Adrenal gland (tissue), 12 donors: ENCODE results near the gene UGP2. TPM values are rescaled to one million over a fixed set of nuclear protein-coding genes. Genes with fewer than 3 reads are reported as not detected.

Experiments used
- DNase-seq, 7 donors: peaks; one replicate each; pipeline ENCODE4 v3.0.0-alpha.2; 2019 to 2020
- H3K27ac ChIP-seq, 5 donors: fragments of 200-600 bp; sonication (generic) in 4 of 5; 1 replicate in 3 of 5; 2 replicates in 2 of 5; pipeline versions ENCODE4 v1.5.1 to v1.8.0; 2016 to 2020; ENCODE audit warnings: mild to moderate bottlenecking in 1 of 5
- H3K27me3 ChIP-seq: fragments of 200-600 bp; 2 replicates; pipeline ENCODE4 v1.8.0; 2021
- H3K36me3 ChIP-seq, 2 donors: fragments of 200-600 bp; replicated peaks in 1 of 2; 1 replicate in 1 of 2; 2 replicates in 1 of 2; pipeline versions ENCODE4 v1.5.1 to v1.8.0; 2018 to 2022
- H3K4me1 ChIP-seq, 2 donors: fragments of 200-600 bp; replicated peaks in 1 of 2; 1 replicate in 1 of 2; 2 replicates in 1 of 2; pipeline versions ENCODE4 v1.5.1 to v1.8.0; 2018 to 2021
- H3K4me3 ChIP-seq, 4 donors: fragments of 200-600 bp; sonication (generic) in 3 of 4; one replicate each; pipeline ENCODE4 v1.5.1; 2016 to 2018
- H3K9me3 ChIP-seq, 3 donors: fragments of 200-600 bp; sonication (generic) in 1 of 3; replicated peaks in 1 of 3; 1 replicate in 2 of 3; 2 replicates in 1 of 3; pipeline versions ENCODE4 v1.5.1 to v1.8.0; 2016 to 2021
- POLR2A ChIP-seq, 2 donors: fragments of 450-650 bp; IDR thresholded peaks; one replicate each; pipeline ENCODE4 v1.6.1; 2017; ENCODE audit warnings: antibody characterized with exemption in 2 of 2, mild to moderate bottlenecking in 2 of 2, moderate library complexity in 1 of 2
- WGBS, 4 donors: extraction: QIAGEN DNeasy Blood & Tissue Kit in 2 of 4; methylation state at CpG; one replicate each; pipeline versions ENCODE4 v1.1.5 to v1.1.7; 2013 to 2017; 5-methylcytosine and 5-hydroxymethylcytosine counted together
- intact Hi-C, 2 donors: fragments of 100-400 bp; cut with DNase I; formaldehyde crosslinking; loops; one replicate each; pipeline versions ENCODE4 v1.14.1 to v1.15.0; 2022 to 2023
- polyA plus RNA-seq, 3 donors: library from polyadenylated mRNA; stranded (reverse); fragments of 200-250 nt in 2 of 3; fragments of 350-450 nt in 1 of 3; fragmentation: Illumina TruSeq in 1 of 3; extraction: RNeasy Lipid Tissue Mini Kit (QIAGEN cat#74804) in 1 of 3; gene quantifications; one replicate each; pipeline ENCODE4 v1.2.3, GENCODE V29; 2013 to 2014
- total RNA-seq, 9 donors: library from RNA; depleted of rRNA in 4 of 9; stranded (reverse); fragments of >200 nt in 4 of 9; fragments of 120-200 nt in 1 of 9; fragmentation: NEBNext Ultra II Directional in 1 of 9; extraction: Animal tissue kit (Norgen Biotek cat#: 25700) in 1 of 9; gene quantifications; one replicate each; pipeline versions ENCODE4 v1.1.0 to v1.2.4, GENCODE V29; 2013 to 2023
- TF ChIP-seq, protein P1 (sequence below), 6 experiments: fragments of 450-650 bp in 4 of 6; fragments of 200-600 bp in 2 of 6; sonication (generic) in 1 of 6; IDR thresholded peaks; 1 replicate in 5 of 6; 2 replicates in 1 of 6; pipeline versions ENCODE4 v1.5.1 to v1.8.0; 2016 to 2021; ENCODE audit warnings: antibody characterized with exemption in 6 of 6, mild to moderate bottlenecking in 2 of 6, moderate library complexity in 1 of 6
- donor health status: healthy with polysubstance abuse.
- donor health status: Bipolar disorder and iron deficiency.
- donor health status: DM: yes; HTN: yes; CAD: no.
- donor health status: DM: no; HTN: no; CAD: no.
- donor health status: DM: no; HTN: no; CAD: no.
- donor health status: DM: yes; HTN: yes; CAD: no.

UGP2 gene
- total and polyA plus RNA-seq, 12 donors, result 62.4 to 301 (median 106) TPM

DNA sequence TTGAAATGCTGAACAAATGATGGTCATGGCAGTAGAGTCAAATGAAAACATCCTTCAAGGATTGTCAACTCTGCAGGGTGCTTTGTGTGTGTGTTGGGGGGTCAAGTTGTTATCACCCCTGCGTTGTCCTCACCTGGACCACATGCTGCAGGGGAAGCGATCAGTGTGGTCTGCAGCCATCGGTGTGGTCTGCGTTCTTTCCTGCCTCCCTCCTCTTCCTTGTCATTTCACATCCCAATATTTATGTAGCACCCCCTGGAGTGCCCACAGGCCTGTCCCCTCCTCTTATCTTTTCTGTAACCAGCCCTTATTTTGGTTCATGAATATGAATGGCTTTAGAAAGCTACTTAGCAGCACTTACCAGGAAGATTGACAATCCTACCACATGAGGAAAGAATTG lies 38.9 kb downstream of the UGP2 start:
- intact Hi-C loops, result no loop called here
- H3K9me3 ChIP-seq, result no peaks in the 10 kb centered on the region
- H3K4me3 ChIP-seq, result no peak overlapping the region
- H3K36me3 ChIP-seq, result peaks cover 0 to 22% of the 10 kb centered on the region in 2 donors
- no peak for DNase-seq
- no peaks in the 10 kb centered on the region for H3K4me1 ChIP-seq
- no peak for TF ChIP-seq POLR2A (IDR thresholded peaks at IDR 0.05)
- TF ChIP-seq, protein P1, sequence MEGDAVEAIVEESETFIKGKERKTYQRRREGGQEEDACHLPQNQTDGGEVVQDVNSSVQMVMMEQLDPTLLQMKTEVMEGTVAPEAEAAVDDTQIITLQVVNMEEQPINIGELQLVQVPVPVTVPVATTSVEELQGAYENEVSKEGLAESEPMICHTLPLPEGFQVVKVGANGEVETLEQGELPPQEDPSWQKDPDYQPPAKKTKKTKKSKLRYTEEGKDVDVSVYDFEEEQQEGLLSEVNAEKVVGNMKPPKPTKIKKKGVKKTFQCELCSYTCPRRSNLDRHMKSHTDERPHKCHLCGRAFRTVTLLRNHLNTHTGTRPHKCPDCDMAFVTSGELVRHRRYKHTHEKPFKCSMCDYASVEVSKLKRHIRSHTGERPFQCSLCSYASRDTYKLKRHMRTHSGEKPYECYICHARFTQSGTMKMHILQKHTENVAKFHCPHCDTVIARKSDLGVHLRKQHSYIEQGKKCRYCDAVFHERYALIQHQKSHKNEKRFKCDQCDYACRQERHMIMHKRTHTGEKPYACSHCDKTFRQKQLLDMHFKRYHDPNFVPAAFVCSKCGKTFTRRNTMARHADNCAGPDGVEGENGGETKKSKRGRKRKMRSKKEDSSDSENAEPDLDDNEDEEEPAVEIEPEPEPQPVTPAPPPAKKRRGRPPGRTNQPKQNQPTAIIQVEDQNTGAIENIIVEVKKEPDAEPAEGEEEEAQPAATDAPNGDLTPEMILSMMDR (IDR thresholded peaks at IDR 0.05), result no peak
- H3K27ac ChIP-seq, result no peak overlapping the region
- H3K27me3 ChIP-seq, result no peaks in the 10 kb centered on the region
- 66 to 72% (median 71%) methylated on average over 4 of the region's 4 CpGs for WGBS, 4 donors

DNA sequence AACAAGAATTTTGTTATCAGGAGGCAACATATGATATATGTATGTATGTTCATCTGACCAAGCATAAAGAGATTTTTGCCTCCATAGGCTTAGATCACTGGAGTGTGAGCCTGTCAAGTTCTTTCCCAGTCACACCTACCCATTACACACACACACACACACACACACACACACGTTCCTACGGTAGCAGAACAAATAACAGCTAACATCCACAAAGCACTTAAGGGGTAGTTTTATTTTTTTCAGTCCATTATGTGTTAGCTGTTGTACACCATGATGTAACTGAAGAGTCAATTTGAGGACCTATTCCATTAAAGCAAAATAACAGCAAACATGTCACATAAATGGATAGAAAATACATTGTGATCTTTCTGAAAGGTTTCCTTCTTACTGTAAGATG lies 39.5 kb downstream of the UGP2 start:
- intact Hi-C loops, result no loop called here
- TF ChIP-seq POLR2A (IDR thresholded peaks at IDR 0.05), result no peak
- TF ChIP-seq, protein P1 (IDR thresholded peaks at IDR 0.05), result no peak

DNA sequence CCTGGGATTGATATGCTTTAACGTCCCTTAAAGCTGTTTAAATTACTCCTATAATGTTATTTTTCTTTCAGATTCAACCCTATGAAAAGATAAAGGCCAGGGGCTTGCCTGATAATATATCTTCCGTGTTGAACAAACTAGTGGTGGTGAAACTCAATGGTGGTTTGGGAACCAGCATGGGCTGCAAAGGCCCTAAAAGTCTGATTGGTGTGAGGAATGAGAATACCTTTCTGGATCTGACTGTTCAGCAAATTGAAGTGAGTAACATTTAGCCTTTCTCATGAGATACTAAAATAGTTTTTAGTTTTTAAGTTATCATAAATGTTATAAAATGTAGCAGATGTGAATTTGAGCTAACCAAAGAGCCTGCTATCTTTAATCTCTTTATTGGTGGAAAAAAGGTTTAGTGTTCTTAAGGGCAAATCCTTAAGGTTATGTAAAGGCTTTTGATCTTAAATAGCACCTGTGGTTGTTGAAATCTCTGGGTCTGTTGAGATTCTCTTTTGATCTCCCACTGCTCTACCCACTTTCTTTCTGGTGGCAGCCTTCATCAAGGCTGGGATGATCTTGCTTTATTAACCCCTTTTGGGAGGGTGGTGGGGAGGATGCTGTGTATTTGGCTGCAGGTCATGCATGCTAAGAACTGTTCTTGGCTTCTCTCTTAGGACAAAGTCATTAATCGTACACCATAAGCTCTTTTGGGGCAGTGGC lies 40.9 kb downstream of the UGP2 start:
- no peaks in the 10 kb centered on the region for H3K4me1 ChIP-seq
- WGBS, 4 donors, result 86 to 94% (median 90%) methylated on average over 3 of the region's 3 CpGs
- H3K4me3 ChIP-seq, result no peak overlapping the region
- no peaks in the 10 kb centered on the region for H3K9me3 ChIP-seq
- intact Hi-C loops, result no loop called here
- TF ChIP-seq, protein P1 (IDR thresholded peaks at IDR 0.05), result no peak
- TF ChIP-seq POLR2A (IDR thresholded peaks at IDR 0.05), result no peak
- no peak overlapping the region for H3K27ac ChIP-seq
- DNase-seq, result no peak
- H3K36me3 ChIP-seq, result peaks cover 0 to 38% of the 10 kb centered on the region in 2 donors
- no peaks in the 10 kb centered on the region for H3K27me3 ChIP-seq

More for the DNA sequence above, 39.5 kb downstream of the UGP2 start:
- WGBS, 4 donors, result 79 to 94% (median 86%) methylated on average over 2 of the region's 2 CpGs
- Histone ChIP-seq H3K36me3 (peaks cover 0 to 24% of the 10 kb centered on the region in 2 donors), H3K4me1 (no peaks in the 10 kb centered on the region), H3K9me3 (no peaks in the 10 kb centered on the region), H3K4me3 (no peak overlapping the region), H3K27ac (no peak overlapping the region), H3K27me3 (no peaks in the 10 kb centered on the region)
- no peak for DNase-seq

DNA sequence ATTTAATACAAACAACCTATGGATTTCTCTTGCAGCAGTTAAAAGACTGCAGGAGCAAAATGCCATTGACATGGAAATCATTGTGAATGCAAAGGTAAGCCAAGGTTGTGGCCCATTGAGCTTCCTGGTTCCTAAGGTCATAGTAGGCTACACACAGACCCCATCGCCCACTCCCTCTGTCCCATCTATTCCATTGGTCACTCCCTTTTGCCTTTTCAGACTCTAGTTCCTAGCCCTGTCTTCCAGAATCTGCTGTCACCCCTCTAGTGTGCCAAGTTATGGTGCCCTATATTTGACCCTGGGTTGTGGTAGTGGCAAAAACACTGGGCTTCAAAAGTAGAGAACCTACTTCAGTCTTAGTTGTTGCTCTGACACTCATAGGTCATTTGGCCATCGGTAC lies 44.7 kb downstream of the UGP2 start:
- TF ChIP-seq POLR2A (IDR thresholded peaks at IDR 0.05), result no peak
- H3K27ac ChIP-seq, result no peak overlapping the region
- no peaks in the 10 kb centered on the region for H3K4me1 ChIP-seq
- no peaks in the 10 kb centered on the region for H3K27me3 ChIP-seq
- no peak for DNase-seq
- H3K4me3 ChIP-seq, result no peak overlapping the region
- no peaks in the 10 kb centered on the region for H3K9me3 ChIP-seq
- 91 to 100% (median 96%) methylated on average over 2 of the region's 2 CpGs for WGBS, 4 donors
- peaks cover 0 to 75% of the 10 kb centered on the region in 2 donors for H3K36me3 ChIP-seq
- intact Hi-C loops, result no loop called here

DNA sequence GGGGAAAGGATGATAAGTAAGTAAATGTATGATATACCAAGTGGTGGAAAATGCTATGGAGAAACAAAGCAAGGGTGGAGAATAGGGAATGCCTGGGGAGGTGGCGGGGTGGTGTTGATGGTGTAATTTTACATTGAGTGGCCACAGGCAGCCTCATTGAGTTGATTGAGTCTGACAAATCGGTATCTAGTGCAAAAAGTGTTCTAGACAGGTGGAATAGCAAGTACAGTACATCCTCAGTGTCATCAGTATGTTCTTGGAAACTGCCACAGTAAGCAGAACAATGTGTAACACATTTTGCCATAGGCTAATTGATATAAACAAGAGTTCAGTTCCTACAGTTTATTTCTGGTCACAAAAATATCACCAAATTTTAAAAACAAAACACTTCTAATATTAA lies 46.4 kb downstream of the UGP2 start:
- no peak for DNase-seq
- 92 to 98% (median 96%) methylated on average over 2 of the region's 2 CpGs for WGBS, 4 donors
- Histone ChIP-seq H3K9me3 (no peaks in the 10 kb centered on the region), H3K27me3 (no peaks in the 10 kb centered on the region), H3K36me3 (peaks cover 0 to 71% of the 10 kb centered on the region in 2 donors), H3K4me3 (no peak overlapping the region), H3K4me1 (no peaks in the 10 kb centered on the region), H3K27ac (no peak overlapping the region)
- intact Hi-C loops, result no loop called here
- TF ChIP-seq, protein P1 (IDR thresholded peaks at IDR 0.05), result no peak
- TF ChIP-seq POLR2A (IDR thresholded peaks at IDR 0.05), result no peak
